ENCODE measurements around the gene U2AF2. TPM values are rescaled to one million over a fixed set of nuclear protein-coding genes. Genes with fewer than 3 reads are reported as not detected.

The U2AF2 gene
- total RNA-seq, 1 donor from 2014 or later: 140 TPM

GRCh38 chr19:55621673-55622231 is 33.1 kb upstream of the U2AF2 start:
- DNase-seq (ENCODE audit: low read depth): no peak

- DNase-seq (ENCODE audit: low read depth): no peak
These were observed 32.4 kb upstream of the U2AF2 start for GRCh38 chr19:55622242-55622969.

- DNase-seq (ENCODE audit: low read depth): no peak
These were observed 31.7 kb upstream of the U2AF2 start for GRCh38 chr19:55623130-55623529.

- no peak for DNase-seq (ENCODE audit: low read depth)
These were observed 31.3 kb upstream of the U2AF2 start for GRCh38 chr19:55623561-55623960.

DNA sequence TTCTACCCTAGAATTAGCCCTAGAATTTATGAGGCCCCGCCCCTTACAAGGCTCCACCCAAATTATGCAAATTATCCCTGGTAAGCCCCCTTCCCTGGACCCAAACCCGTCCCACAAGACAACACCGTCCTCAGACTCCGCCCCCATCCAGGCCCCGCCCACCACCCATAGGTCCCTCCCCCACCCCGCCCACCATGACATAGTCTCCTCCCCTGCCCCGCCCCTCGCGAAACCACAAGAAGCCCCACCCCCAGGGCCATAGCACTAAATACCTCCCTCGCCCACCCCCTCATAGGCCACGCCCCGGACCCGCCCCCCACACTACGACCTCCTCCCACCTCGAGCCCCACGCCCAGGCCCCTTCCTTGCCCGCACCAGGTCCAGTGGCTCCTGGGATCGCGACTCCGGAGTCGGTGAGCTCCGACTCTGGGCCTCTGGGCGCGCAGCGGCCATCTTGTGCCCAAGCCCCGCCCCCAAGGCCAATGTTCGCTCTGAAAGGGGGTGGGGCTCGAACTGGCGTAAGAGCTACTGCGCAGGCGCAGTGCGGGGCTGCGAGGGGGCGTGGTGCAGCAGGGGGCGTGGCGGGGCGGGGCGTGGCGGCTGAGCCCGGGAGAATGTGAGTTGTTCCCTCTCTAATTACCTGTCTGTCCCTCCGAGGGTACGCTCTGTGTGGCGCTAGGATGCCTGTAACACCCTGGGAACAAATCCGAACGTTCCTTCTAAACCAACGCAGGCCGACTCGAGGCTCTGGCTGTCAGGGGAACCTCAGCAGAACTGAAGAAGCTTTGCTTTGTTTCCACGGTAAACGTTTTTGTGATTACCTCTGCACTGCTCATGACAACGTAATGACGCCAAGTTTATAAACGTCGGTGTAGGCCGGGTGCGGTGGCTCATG is 30.5 kb upstream of the U2AF2 start, which contains the start of gene ZNF784:
TSS of gene ZNF784 (minus strand) at position 458 of the 895 bp plus-strand sequence. CDS start at position 453, 5 bp downstream.
- DNase-seq (ENCODE audit: low read depth): peak; percentile 67

GRCh38 chr19:55625004-55625326 is 29.9 kb upstream of the U2AF2 start:
- no peak for DNase-seq (ENCODE audit: low read depth)

DNA sequence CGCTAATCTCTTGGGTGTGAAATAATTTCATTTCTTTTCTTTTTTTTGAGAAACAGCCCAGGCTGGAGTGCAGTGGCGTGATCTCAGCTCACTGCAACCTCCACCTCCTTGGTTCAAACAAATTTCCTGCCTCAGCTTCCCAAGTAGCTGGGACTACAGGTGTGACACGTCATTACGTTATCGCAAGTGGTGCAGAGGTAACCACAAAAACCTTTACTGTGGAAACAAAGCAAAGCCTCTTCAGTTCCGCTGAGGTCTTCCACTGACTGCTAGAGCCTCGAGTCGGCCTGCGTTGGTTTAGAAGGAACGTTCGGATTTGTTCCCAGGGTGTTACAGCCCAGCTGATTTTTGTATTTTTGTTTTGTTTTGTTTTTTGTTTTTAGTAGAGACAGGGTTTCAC is 28.5 kb upstream of the U2AF2 start:
- no peak for DNase-seq (ENCODE audit: low read depth)

- DNase-seq (ENCODE audit: low read depth): peak; percentile 96
These were observed 22.4 kb upstream of the U2AF2 start for GRCh38 chr19:55632463-55632834.

GRCh38 chr19:55633861-55634260 is 21.0 kb upstream of the U2AF2 start:
- no peak for DNase-seq (ENCODE audit: low read depth)

- DNase-seq (ENCODE audit: low read depth): no peak
These were observed 19.5 kb upstream of the U2AF2 start for GRCh38 chr19:55635334-55635717.

GRCh38 chr19:55635856-55636440 is 18.9 kb upstream of the U2AF2 start:
- no peak for DNase-seq (ENCODE audit: low read depth)

GRCh38 chr19:55636723-55637122 is 18.1 kb upstream of the U2AF2 start:
- DNase-seq (ENCODE audit: low read depth): no peak

- DNase-seq (ENCODE audit: low read depth): no peak
These were observed 17.3 kb upstream of the U2AF2 start for GRCh38 chr19:55637534-55637933.

- DNase-seq (ENCODE audit: low read depth): no peak
These were observed 15.9 kb upstream of the U2AF2 start for GRCh38 chr19:55638864-55639359.

- DNase-seq (ENCODE audit: low read depth): peak; percentile 38
These were observed 14.7 kb upstream of the U2AF2 start for GRCh38 chr19:55640043-55640576.

- peak; percentile 65 for DNase-seq (ENCODE audit: low read depth)
These were observed 14.0 kb upstream of the U2AF2 start, which contains the start of gene ZNF580 for GRCh38 chr19:55640577-55641425. ZNF580 (plus strand) TSS chr19:55641002; CDS start chr19:55642509, 1,507 bp downstream.

DNA sequence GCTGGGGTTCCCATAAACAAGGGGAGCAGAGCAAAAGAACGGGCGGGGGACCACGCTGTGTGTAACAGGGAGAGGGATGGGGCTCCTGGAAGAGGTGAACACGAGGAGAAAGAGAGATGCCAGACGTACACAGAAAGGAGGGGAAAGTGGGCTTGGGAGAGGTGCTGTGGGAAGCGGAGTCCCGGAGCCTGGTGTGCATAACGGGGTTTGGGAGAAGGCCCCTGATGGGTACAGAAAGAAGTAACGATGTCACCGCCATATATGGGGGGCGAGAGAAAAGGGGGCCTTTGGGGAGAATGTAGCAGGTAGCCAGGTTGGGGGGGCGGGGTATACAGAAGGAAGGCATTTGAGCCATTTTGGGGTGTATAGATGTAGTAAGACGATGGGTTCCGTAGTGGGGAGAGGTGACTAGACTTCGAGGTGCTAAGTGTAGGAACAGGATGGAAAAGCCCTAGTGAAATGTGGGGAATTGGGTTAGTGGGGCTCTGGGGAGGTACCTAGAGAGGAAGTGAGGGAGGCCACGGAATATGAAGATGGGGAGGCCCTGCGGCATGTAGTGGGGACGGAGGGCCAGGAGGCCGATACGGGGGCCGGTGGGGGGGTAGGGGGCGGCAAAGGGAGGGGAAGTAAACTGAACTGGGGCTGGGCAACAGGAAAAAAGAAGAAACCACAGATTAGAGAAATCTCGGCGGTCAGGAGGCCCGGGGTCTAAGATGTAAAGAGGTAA is 13.2 kb upstream of the U2AF2 start:
- no peak for DNase-seq (ENCODE audit: low read depth)

DNA sequence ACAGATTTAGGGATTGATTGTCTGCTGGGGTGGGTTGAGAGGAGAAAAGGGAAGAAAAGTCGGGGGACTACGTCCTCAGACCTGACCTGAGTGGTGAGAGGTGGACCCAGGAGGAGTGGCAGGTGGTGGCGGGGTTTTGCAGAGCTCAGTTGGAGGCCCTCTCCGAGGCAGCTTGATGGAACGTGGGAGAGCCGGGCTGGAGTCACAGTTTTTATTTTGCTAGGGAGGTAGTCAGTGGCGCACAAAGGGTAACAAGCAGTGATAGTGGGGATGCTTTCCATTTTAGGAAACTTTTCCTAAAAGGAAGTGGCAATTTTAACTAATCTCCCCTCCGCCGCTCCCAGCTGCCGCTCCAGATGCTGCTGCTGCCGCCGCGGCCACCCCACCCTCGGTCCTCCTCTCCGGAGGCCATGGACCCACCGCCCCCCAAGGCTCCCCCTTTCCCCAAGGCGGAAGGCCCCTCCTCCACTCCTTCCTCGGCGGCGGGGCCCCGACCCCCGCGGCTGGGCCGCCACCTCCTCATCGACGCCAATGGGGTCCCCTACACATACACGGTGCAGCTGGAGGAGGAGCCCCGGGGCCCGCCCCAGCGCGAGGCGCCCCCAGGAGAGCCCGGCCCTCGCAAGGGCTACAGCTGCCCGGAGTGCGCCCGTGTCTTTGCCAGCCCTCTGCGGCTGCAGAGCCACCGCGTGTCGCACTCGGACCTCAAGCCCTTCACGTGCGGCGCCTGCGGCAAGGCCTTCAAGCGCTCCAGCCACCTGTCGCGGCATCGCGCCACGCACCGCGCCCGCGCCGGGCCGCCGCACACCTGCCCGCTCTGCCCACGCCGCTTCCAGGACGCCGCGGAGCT is 12.5 kb upstream of the U2AF2 start:
- DNase-seq (ENCODE audit: low read depth): no peak
